C4-2B (cell line): Measurements from ENCODE around the gene SPRY1.

Experiments used
- CTCF ChIP-seq: fragments of 450-650 bp; conservative IDR thresholded peaks from 2 replicates; pipeline ENCODE4 v1.5.1; 2017; ENCODE audit warnings: mild to moderate bottlenecking
- ZFX ChIP-seq: fragments of 450-650 bp; IDR thresholded peaks from 2 replicates; pipeline ENCODE4 v1.6.1; 2017

- TF ChIP-seq ZFX (no peak), CTCF (no peak)
These were observed 7.9 kb downstream of the SPRY1 start for GRCh38 chr4:123404533-123404932.
